ENCODE measurements around the gene UBASH3A. TPM values are rescaled to one million over a fixed set of nuclear protein-coding genes. Genes with fewer than 3 reads are reported as not detected.

Gene UBASH3A
- total RNA-seq, 1 donor from 2014 or later: not detected

DNA sequence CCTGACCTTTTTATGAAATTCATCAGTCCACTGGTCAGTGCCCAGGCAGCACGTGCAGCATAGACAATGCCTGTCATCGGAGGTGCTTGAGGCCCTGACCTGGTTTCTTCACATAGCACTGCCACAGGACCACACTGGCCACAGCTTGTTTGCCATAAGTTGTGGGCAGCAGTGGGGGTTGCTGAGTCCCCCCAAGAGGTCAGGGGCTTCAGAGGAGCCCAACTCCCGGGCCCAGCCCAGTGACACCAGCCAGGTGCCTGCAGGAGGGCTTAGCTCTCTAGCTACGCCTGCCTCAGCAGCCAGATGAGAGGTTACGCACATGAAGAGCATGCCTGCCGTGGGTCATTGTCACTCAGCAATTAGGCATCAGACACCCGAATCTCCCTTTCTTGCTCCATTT, 41.6 kb downstream of the UBASH3A start:
- Histone ChIP-seq H3K27me3 (ENCODE audit: control insufficient read depth, insufficient read depth, low read length) (peaks cover 1% of the 10 kb centered on the region), H3K36me3 (ENCODE audit: control insufficient read depth, insufficient read depth, low read length) (no peaks in the 10 kb centered on the region), H3K4me3 (ENCODE audit: low read depth, low read length) (no peak overlapping the region)
- no peak for DNase-seq (ENCODE audit: low read depth)
- TF ChIP-seq, protein P1, sequence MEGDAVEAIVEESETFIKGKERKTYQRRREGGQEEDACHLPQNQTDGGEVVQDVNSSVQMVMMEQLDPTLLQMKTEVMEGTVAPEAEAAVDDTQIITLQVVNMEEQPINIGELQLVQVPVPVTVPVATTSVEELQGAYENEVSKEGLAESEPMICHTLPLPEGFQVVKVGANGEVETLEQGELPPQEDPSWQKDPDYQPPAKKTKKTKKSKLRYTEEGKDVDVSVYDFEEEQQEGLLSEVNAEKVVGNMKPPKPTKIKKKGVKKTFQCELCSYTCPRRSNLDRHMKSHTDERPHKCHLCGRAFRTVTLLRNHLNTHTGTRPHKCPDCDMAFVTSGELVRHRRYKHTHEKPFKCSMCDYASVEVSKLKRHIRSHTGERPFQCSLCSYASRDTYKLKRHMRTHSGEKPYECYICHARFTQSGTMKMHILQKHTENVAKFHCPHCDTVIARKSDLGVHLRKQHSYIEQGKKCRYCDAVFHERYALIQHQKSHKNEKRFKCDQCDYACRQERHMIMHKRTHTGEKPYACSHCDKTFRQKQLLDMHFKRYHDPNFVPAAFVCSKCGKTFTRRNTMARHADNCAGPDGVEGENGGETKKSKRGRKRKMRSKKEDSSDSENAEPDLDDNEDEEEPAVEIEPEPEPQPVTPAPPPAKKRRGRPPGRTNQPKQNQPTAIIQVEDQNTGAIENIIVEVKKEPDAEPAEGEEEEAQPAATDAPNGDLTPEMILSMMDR (IDR thresholded peaks at IDR 0.05; ENCODE audit: insufficient read depth, low read length, severe bottlenecking): no peak
- FAIRE-seq: no peak

DNA sequence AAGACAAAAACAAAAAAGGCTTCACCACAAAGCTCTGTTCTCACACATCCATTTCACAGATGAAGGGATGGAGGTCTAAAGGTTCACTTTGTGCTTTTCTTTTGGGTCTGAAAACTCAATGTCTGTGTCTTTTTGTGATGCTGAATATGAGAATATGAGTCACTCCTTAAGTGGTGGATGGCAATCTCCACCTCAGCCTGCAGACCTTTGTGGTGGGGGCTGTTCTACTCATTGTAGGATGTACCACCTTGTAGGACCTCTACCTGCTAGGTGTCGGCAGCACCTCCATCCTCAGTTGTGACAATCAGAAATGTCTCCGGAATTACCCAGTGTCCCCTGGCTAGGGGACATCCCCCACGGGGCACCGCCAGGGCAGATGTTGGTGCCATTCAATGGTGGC, 42.8 kb downstream of the UBASH3A start:
- FAIRE-seq (no peak), DNase-seq (ENCODE audit: low read depth) (no peak)
- no peaks in the 10 kb centered on the region for H3K36me3 ChIP-seq (ENCODE audit: control insufficient read depth, insufficient read depth, low read length)
- peaks cover 1% of the 10 kb centered on the region for H3K27me3 ChIP-seq (ENCODE audit: control insufficient read depth, insufficient read depth, low read length)
- H3K4me3 ChIP-seq (ENCODE audit: low read depth, low read length): no peak overlapping the region
- TF ChIP-seq, protein P1 (IDR thresholded peaks at IDR 0.05; ENCODE audit: insufficient read depth, low read length, severe bottlenecking): no peak

DNA sequence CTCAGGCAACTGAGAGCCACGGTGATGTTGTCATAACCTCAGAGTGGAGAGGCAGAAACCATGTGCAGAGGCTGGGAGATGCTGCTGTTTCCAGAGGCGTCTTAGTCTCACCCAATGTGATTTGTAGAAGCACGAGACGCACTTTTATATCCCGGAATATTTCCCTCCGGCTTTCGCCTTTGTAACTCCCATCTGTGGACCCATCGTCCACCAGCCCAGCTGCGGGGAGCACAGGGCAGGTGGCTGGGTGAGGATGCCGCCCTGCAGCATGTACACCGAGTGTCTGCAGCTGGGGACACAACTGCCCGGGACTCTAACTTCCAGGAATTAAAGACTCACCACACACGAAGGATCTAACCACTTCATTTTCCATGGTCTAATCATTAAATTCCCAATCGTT, 43.5 kb downstream of the UBASH3A start:
- H3K4me3 ChIP-seq (ENCODE audit: low read depth, low read length): no peak overlapping the region
- no peaks in the 10 kb centered on the region for H3K36me3 ChIP-seq (ENCODE audit: control insufficient read depth, insufficient read depth, low read length)
- TF ChIP-seq, protein P1 (IDR thresholded peaks at IDR 0.05; ENCODE audit: insufficient read depth, low read length, severe bottlenecking): no peak
- no peak for DNase-seq (ENCODE audit: low read depth)
- FAIRE-seq: no peak
- H3K27me3 ChIP-seq (ENCODE audit: control insufficient read depth, insufficient read depth, low read length): peaks cover 1% of the 10 kb centered on the region

DNA sequence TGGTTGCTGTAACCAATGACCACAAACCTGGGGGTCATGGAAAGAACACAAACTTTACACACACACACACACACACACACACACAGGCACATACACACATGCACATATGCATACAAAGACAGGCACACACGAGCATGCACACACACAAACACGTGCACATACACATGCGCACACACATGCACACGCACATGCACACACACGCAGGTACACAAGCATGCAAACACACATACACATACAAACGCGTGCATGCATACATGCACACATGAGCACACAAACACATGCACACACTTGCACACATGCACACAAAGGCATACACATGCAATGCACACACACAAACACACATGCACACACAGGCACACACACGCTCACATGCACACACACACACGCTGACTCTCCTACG, 44.0 kb downstream of the UBASH3A start:
- FAIRE-seq (peak; percentile 79), DNase-seq (ENCODE audit: low read depth) (no peak)
- no peaks in the 10 kb centered on the region for H3K36me3 ChIP-seq (ENCODE audit: control insufficient read depth, insufficient read depth, low read length)
- TF ChIP-seq, protein P1 (IDR thresholded peaks at IDR 0.05; ENCODE audit: insufficient read depth, low read length, severe bottlenecking): no peak
- H3K27me3 ChIP-seq (ENCODE audit: control insufficient read depth, insufficient read depth, low read length): peaks cover 1% of the 10 kb centered on the region
- no peak overlapping the region for H3K4me3 ChIP-seq (ENCODE audit: low read depth, low read length)

DNA sequence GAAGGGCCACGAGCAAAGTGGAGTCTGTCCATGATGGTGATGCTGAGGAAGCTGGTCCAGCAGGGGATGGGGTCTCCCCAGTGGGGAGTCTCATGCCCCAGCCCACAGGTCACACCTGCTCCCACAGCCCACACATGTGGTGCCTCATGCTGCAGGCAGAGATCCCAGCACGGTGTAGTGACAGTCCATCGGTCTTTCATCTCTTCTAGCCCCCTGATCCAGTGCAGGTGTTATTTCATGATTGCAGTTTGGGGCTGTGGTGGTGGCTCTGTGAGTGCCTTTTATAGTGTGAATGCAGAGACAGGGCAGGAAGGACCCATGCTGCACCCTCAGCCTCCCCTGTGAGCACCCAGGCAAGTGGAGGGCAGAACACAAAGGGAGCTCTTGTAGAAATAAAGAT, 45.0 kb downstream of the UBASH3A start:
- no peak overlapping the region for H3K4me3 ChIP-seq (ENCODE audit: low read depth, low read length)
- DNase-seq (ENCODE audit: low read depth) (no peak), FAIRE-seq (no peak)
- H3K27me3 ChIP-seq (ENCODE audit: control insufficient read depth, insufficient read depth, low read length): no peaks in the 10 kb centered on the region
- TF ChIP-seq, protein P1 (IDR thresholded peaks at IDR 0.05; ENCODE audit: insufficient read depth, low read length, severe bottlenecking): no peak
- H3K36me3 ChIP-seq (ENCODE audit: control insufficient read depth, insufficient read depth, low read length): no peaks in the 10 kb centered on the region

DNA sequence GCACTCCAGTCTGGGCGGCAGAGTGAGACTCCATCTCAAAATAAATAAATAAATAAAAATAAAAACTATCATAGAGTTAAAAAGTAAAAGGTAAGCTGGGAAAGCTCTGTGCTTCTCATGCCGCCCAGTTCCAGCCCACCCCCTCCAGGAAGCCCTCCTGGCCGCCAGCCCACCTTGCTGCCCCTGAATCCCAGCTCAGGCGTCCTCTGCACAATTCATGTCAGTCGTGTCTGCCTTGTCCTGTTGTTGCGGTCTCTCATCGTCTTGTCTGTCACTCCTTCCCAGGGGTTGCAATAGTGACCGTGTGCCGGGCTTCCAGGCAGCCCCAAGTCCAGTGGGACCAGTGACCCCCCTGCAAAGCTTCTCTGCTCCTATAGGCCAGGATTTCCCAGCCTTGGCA, 48.2 kb downstream of the UBASH3A start:
- Histone ChIP-seq H3K36me3 (ENCODE audit: control insufficient read depth, insufficient read depth, low read length) (no peaks in the 10 kb centered on the region), H3K27me3 (ENCODE audit: control insufficient read depth, insufficient read depth, low read length) (no peaks in the 10 kb centered on the region), H3K4me3 (ENCODE audit: low read depth, low read length) (no peak overlapping the region)
- TF ChIP-seq, protein P1 (IDR thresholded peaks at IDR 0.05; ENCODE audit: insufficient read depth, low read length, severe bottlenecking): no peak
- DNase-seq (ENCODE audit: low read depth): no peak
- FAIRE-seq: no peak

Data from bronchial epithelial cell (primary cell).